Lower leg skin (tissue), 3 donors: ENCODE measurements around the gene COL6A2.

Experiments used
- CTCF ChIP-seq, 3 donors: fragments of 450-650 bp; IDR thresholded peaks; one replicate each; pipeline ENCODE4 v1.5.1; 2016; ENCODE audit warnings: antibody characterized with exemption in 3 of 3, mild to moderate bottlenecking in 3 of 3, moderate library complexity in 2 of 3
- POLR2A ChIP-seq, 2 donors: fragments of 450-650 bp; IDR thresholded peaks; one replicate each; pipeline ENCODE4 v1.6.1; 2016 to 2017; ENCODE audit warnings: antibody characterized with exemption in 2 of 2, mild to moderate bottlenecking in 1 of 2, moderate library complexity in 1 of 2

- TF ChIP-seq CTCF (IDR thresholded peaks at IDR 0.05) (no peak), POLR2A (IDR thresholded peaks at IDR 0.05) (no peak)
Measured at GRCh38 chr21:46168238-46168637, 70.3 kb downstream of the COL6A2 start.
